ENCODE measurements around the gene KCNK15.

DNA sequence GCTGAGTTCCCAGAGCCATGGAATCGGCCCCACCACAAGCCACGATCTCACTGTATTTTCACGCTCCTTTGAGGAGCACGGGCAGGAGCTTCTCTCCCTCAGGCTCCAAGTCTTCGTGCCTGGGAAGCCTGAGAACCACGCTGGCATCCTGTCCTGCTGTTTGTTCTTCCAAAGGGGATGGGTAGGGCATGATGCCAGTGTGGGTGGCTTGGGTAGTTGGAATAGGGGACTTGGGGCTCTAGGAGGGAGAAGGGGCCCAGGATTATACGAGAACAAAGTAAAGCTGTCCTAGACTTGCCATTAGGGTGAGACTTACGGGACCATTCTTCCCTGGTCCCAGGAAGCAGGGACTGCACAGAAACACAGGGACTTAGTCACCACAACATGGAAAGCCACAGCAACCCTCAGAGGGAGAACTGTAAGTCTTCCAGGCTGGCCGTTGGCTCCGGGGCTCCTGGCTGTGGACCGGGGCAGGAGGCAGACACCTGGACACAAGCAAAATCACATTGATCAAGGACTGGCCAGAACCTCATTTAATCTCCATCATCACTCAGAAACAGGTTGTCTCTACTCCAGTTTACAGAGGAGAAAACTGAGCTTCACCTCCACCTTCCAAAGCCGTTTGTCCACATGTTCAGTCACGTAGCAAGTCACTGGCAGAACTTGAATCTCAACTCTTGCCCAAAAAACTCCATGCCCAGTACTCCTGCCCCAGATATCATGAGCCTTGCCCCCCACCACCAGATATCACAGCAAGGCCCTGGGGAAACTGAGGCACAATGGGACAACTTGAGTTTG is 29.2 kb upstream of the KCNK15 start:
- TF ChIP-seq CTCF (IDR thresholded peaks at IDR 0.05) (no peak), POLR2A (IDR thresholded peaks at IDR 0.05) (no peak)
